Measurements from ENCODE around the gene MRPL52.
"Not testable (repeated sequence)": the region's sequence is repeated elsewhere in the genome, so short reads cannot be mapped to it uniquely, and the experiment has no call there.

The MRPL52 gene

GRCh38 chr14:22852599-22852939, 22.9 kb downstream of the MRPL52 start:
- no peaks in the 10 kb centered on the region for H3K9me3 ChIP-seq
- no peak for TF ChIP-seq CTCF (IDR thresholded peaks at IDR 0.05)
- peaks cover 17 to 29% of the 10 kb centered on the region in 2 experiments for H3K4me1 ChIP-seq (ENCODE audit: control insufficient read depth in 1 of 2, insufficient read depth in 1 of 2, low read depth in 1 of 2, low read length in 1 of 2)
- no peak overlapping the region for H3K4me3 ChIP-seq (ENCODE audit: low read depth in 1 of 2, low read length in 1 of 2)
- no peak overlapping the region for H3K27ac ChIP-seq
- no peaks in the 10 kb centered on the region for H3K36me3 ChIP-seq
- H3K27me3 ChIP-seq = peaks cover 17% of the 10 kb centered on the region

GRCh38 chr14:22852940-22853767, 23.5 kb downstream of the MRPL52 start:
- H3K9me3 ChIP-seq = no peaks in the 10 kb centered on the region
- peaks cover 14 to 23% of the 10 kb centered on the region in 2 experiments for H3K4me1 ChIP-seq (ENCODE audit: control insufficient read depth in 1 of 2, insufficient read depth in 1 of 2, low read depth in 1 of 2, low read length in 1 of 2)
- TF ChIP-seq CTCF (IDR thresholded peaks at IDR 0.05) = peak; percentile 95
- H3K27ac ChIP-seq = peak overlapping the region; percentile 78
- H3K36me3 ChIP-seq = no peaks in the 10 kb centered on the region
- peak overlapping the region; percentile 67 to 70 for H3K4me3 ChIP-seq (ENCODE audit: low read depth in 1 of 2, low read length in 1 of 2)
- peaks cover 12% of the 10 kb centered on the region for H3K27me3 ChIP-seq

GRCh38 chr14:22854296-22854695, 24.6 kb downstream of the MRPL52 start:
- H3K9me3 ChIP-seq; H3K27me3 ChIP-seq; H3K4me3 ChIP-seq (ENCODE audit: low read depth in 1 of 2, low read length in 1 of 2); H3K36me3 ChIP-seq; H3K27ac ChIP-seq: not testable (repeated sequence)
- peaks cover 13 to 23% of the 10 kb centered on the region in 2 experiments for H3K4me1 ChIP-seq (ENCODE audit: control insufficient read depth in 1 of 2, insufficient read depth in 1 of 2, low read depth in 1 of 2, low read length in 1 of 2)

- Histone ChIP-seq H3K4me3 (ENCODE audit: low read depth in 1 of 2, low read length in 1 of 2) (no peak overlapping the region), H3K27me3 (no peaks in the 10 kb centered on the region), H3K27ac (no peak overlapping the region), H3K4me1 (ENCODE audit: control insufficient read depth in 1 of 2, insufficient read depth in 1 of 2, low read depth in 1 of 2, low read length in 1 of 2) (peaks cover 13 to 23% of the 10 kb centered on the region in 2 experiments), H3K9me3 (no peaks in the 10 kb centered on the region), H3K36me3 (no peaks in the 10 kb centered on the region)
- no peak for TF ChIP-seq CTCF (IDR thresholded peaks at IDR 0.05)
Observed at GRCh38 chr14:22854963-22855724, 25.5 kb downstream of the MRPL52 start.

GRCh38 chr14:22856428-22856827, 26.7 kb downstream of the MRPL52 start:
- Histone ChIP-seq H3K4me3 (ENCODE audit: low read depth in 1 of 2, low read length in 1 of 2) (no peak overlapping the region), H3K36me3 (no peaks in the 10 kb centered on the region), H3K4me1 (ENCODE audit: control insufficient read depth in 1 of 2, insufficient read depth in 1 of 2, low read depth in 1 of 2, low read length in 1 of 2) (peaks cover 8 to 16% of the 10 kb centered on the region in 2 experiments), H3K27me3 (no peaks in the 10 kb centered on the region), H3K9me3 (no peaks in the 10 kb centered on the region), H3K27ac (no peak overlapping the region)
- TF ChIP-seq CTCF (IDR thresholded peaks at IDR 0.05) = no peak

GRCh38 chr14:22860377-22860776, 30.7 kb downstream of the MRPL52 start:
- not testable (repeated sequence) for H3K4me1 ChIP-seq (ENCODE audit: control insufficient read depth in 1 of 2, insufficient read depth in 1 of 2, low read depth in 1 of 2, low read length in 1 of 2); H3K4me3 ChIP-seq (ENCODE audit: low read depth in 1 of 2, low read length in 1 of 2); H3K27me3 ChIP-seq; H3K27ac ChIP-seq; H3K9me3 ChIP-seq; H3K36me3 ChIP-seq
